ENCODE measurements around the gene TMEM123.

DNA sequence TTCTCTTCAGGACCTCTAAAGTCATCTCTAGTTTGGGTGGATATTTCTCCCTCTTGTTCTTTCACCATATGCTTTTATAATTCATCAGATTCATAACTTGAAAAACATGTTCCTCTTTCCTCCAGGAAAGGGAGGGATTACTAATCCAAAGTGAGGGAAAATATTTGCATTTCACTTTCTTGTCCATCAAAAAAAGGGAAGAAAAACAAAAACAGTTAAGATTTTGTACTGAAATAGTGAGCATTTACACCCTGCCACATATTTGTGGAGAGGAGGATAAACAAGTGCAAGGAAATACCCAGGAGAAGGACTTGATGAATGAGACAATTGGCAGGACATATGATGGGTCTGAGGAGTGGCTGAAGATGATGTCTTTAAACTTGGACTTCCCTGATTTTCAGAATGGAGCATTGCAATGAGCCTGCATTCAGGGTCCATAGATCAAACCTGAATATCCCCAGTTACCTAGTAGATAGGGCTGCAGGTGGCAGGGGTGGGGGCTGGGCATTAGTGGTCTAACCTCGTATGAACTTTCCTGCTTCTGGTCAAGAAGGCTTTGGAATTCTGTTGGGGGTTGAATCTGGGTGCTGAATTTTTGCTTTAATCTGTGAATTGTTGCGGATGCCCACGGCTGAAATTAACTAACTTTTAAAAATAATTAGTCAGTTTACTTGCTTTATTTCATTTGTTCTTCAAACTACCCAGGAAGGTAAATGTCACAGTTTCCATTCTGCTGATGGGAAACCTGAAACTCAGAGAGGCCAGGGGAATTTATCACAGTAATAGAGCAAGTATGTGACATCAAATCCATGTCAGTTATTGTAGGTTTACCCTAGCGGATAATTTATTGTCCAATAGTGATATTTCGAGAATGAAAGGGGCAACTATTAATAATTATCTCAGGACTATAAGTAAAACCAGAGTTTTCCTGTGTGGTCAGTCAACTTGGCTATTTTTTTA lies 36.9 kb upstream of the TMEM123 start:
- no peak for TF ChIP-seq YY1 (IDR thresholded peaks at IDR 0.05; ENCODE audit: insufficient read depth, insufficient read length)
- no peak for TF ChIP-seq ZNF274 (IDR thresholded peaks at IDR 0.05; ENCODE audit: low read depth, low read length)
- no peak for TF ChIP-seq SUZ12 (IDR thresholded peaks at IDR 0.05; ENCODE audit: extremely low read depth, insufficient read depth, insufficient read length)

All from NT2/D1 (cell line).